GM18526 (cell line): ENCODE results near the gene B3GALNT2.
A peak's percentile ranks its signal among the peaks of the same experiment; 100 is the strongest.

Experiments used
- POLR2A ChIP-seq: IDR thresholded peaks from 3 replicates; pipeline ENCODE4 v1.6.1; 2011; ENCODE audit not compliant: insufficient read length; ENCODE audit errors: extremely low read depth

Gene B3GALNT2

DNA sequence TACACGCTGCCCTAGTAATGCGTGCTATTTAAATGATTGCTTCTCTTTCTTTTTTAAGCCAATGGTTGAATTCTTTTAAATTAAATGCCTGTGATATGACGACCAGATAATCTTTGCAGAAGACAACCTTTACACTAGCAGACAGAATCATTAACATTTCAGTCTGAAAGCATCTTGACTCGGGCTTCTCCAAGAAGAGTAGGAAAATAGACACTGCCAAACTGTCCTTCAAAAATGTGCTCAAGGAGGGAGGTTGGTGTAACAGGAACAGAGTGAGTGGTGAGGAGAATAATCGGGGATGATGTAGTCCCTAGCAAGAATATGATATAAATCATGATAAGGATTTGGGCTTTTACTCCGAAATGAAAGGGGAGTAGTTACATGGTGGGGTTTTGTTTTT lies 6.6 kb upstream of the B3GALNT2 start:
- no peak for TF ChIP-seq POLR2A

- TF ChIP-seq POLR2A = no peak
Measured at GRCh38 chr1:235507623-235508022, 3.4 kb upstream of the B3GALNT2 start.

- peak; percentile 67 for TF ChIP-seq POLR2A
Measured at GRCh38 chr1:235504494-235505222, 406 bp upstream of the B3GALNT2 start.

DNA sequence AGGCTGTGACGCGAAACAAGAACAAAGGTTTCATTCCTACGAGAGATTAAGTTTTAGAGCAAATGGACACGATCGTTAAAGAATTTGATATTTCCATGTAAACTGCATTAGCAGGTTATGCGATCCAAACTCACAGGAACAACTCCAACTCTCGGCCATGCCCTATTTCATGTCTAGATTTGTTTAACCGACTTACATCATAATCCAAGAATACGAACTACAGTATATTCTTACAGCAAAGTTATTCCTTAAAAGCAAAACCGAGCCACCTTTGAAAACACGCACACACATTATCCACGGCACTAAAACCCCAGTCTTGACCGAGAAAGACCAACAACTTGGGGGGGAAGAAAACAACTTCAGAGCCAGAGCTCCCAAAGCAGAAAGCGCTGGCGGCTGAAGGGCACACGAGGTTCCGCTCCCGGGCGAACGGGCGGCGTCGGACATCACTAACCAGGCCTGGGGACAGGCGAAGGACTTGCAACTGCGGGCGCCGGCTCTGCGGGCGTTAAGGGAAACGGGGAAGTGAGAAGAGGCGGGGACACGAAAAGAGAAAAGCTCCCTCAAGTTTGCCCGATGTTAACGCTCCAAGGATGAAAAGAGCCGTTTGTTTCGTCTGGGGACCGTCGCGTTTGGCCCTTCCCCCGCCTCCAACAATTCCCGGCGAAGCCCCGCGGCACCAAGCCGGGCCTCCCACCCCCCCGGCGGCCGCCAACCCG lies 690 bp downstream of the B3GALNT2 start:
- no peak for TF ChIP-seq POLR2A

DNA sequence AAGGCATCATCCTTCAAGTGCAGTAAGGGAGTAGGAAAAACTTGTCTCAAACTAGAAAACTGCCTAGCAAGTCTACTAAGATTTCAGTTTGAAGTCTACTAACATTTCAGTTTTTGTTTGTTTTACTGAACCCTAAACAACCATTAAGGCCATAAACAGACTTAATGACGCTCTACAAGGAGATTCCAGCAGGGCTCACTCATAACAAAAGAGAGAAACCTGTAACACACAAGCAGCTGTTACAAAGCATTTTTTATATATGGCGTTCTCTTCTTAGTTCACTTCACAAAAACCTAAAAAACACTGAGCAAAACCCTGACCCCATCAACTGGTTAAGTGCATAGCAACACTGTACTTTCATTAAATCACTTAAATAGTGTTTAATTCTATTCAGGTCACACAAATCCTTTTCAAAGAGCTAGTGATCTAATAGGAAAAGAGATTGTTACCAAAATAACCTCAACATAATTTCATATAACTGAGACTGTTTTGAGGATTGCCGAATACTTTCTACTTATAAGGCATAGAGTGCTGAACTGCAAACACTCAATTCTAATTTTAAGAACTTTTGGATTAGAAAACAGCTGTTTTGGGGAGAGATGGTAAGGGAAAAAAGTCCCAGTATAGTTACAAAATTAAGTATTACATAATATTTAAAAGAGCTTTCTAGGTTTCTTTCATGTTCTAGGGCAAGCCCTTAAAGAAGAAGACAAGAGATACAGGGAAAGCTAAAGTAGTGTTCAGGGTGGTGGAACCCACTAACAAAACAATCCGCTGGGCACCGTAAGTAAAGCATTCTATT lies 1.4 kb downstream of the B3GALNT2 start:
- no peak for TF ChIP-seq POLR2A

- TF ChIP-seq POLR2A = no peak
Measured at GRCh38 chr1:235500971-235501540, 3.2 kb downstream of the B3GALNT2 start.

- TF ChIP-seq POLR2A = no peak
Measured at GRCh38 chr1:235495551-235495950, 8.7 kb downstream of the B3GALNT2 start.

DNA sequence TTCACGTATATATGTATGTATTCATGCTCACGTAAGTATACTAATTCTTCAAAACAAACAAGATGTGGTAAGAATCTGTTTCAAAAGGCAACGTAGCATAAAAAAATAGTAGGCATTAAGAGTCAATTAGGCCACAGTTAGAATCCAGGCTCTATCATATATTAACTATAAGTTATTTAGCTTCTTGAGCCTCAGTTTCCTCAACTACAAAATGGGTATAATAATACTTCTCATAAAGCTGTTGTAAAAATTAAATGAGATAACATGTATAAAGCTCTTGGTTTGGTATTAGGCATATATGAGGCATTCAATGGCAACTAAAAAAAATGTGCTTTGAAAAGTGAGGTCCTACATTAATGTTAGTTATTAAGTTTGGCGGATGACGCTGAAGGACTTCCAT lies 9.2 kb downstream of the B3GALNT2 start:
- TF ChIP-seq POLR2A = no peak

GRCh38 chr1:235494531-235494930 lies 9.7 kb downstream of the B3GALNT2 start:
- TF ChIP-seq POLR2A = no peak

DNA sequence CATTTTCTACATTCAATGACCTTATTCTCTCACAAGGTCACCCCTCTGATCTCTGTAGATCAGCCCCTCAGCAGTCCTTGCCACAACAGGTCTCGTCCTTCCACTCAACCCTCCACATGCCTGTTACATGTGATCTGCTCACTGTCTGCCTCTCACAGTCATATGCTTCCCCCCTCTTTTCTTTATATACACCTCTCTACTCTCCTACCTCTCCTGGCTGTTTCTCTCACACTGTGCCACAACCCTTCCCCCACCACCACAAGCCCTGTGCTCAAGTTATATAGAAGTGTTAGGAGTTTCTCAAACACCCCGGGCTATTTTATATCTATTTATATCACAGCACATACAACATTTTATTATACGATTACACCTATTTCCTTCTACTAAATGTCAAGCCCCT lies 12.6 kb downstream of the B3GALNT2 start:
- TF ChIP-seq POLR2A = no peak

GRCh38 chr1:235486321-235486720 lies 17.9 kb downstream of the B3GALNT2 start:
- no peak for TF ChIP-seq POLR2A

- no peak for TF ChIP-seq POLR2A
Measured at GRCh38 chr1:235485558-235485957, 18.7 kb downstream of the B3GALNT2 start.

GRCh38 chr1:235483090-235483489 lies 21.2 kb downstream of the B3GALNT2 start:
- no peak for TF ChIP-seq POLR2A

- no peak for TF ChIP-seq POLR2A
Measured at GRCh38 chr1:235473806-235474205, 30.4 kb downstream of the B3GALNT2 start.

- no peak for TF ChIP-seq POLR2A
Measured at GRCh38 chr1:235470741-235471439, 33.4 kb downstream of the B3GALNT2 start.
